ENCODE data around the gene RNPC3. TPM values are rescaled to one million over a fixed set of nuclear protein-coding genes. Genes with fewer than 3 reads are reported as not detected.

The RNPC3 gene
- total and polyA plus RNA-seq, 12 donors, result 5.8 to 41.3 (median 22.2) TPM

DNA sequence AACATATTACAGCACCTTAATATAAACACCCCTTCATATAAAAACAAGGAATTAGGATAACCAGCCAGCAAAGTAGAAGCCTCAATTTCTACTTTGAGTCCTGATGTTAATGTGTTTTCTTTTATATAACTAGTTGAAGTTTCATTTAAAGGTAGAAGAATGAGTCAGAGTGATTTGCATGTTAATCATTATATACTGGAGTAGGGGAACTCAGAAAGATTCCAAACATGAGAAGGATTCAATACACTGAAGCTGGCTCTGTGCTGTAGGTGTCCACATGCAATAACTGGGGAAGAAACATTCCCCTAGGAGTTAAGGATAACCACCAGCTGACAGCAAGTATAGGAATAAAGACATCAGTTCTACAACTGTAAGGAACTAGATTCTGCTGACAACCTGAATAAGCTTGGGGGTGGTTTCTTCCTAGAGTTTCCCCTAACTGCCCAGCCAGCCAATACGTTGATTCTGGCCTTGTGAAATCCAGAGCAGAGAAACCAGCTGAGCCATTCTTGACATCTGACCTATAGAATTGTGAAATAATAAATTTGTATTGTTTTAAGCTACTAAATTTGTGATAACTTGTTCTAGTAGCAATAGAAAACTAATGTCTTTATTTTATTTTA, 33.4 kb upstream of the RNPC3 start:
- Histone ChIP-seq H3K27me3 (no peaks in the 10 kb centered on the region), H3K4me3 (no peak overlapping the region), H3K27ac (no peak overlapping the region), H3K36me3 (replicated peaks in 1 of 2) (no peaks in the 10 kb centered on the region), H3K4me1 (replicated peaks in 1 of 2) (no peaks in the 10 kb centered on the region), H3K9me3 (replicated peaks in 1 of 3) (no peaks in the 10 kb centered on the region)
- DNase-seq, result no peak
- 80 to 83% (median 81%) methylated on average over 1 of the region's 1 CpG for WGBS, 4 donors
- TF ChIP-seq CTCF (IDR thresholded peaks at IDR 0.05), result no peak
- no peak for TF ChIP-seq POLR2A (IDR thresholded peaks at IDR 0.05)
- intact Hi-C loops (cut with DNase I), result no loop called here

- Histone ChIP-seq H3K27ac (no peak overlapping the region), H3K27me3 (no peaks in the 10 kb centered on the region), H3K4me3 (no peak overlapping the region), H3K36me3 (replicated peaks in 1 of 2) (no peaks in the 10 kb centered on the region), H3K9me3 (replicated peaks in 1 of 3) (no peaks in the 10 kb centered on the region), H3K4me1 (replicated peaks in 1 of 2) (no peaks in the 10 kb centered on the region)
- intact Hi-C loops (cut with DNase I), result no loop called here
- WGBS, 4 donors, result 82 to 92% (median 87%) methylated on average over 2 of the region's 2 CpGs
- no peak for DNase-seq
- TF ChIP-seq POLR2A (IDR thresholded peaks at IDR 0.05) (no peak), CTCF (IDR thresholded peaks at IDR 0.05) (no peak)
Measured at GRCh38 chr1:103496014-103496635, 29.4 kb upstream of the RNPC3 start.

GRCh38 chr1:103497404-103497803, 28.1 kb upstream of the RNPC3 start:
- Histone ChIP-seq H3K27ac (no peak overlapping the region), H3K4me1 (replicated peaks in 1 of 2) (no peaks in the 10 kb centered on the region), H3K27me3 (no peaks in the 10 kb centered on the region), H3K4me3 (no peak overlapping the region), H3K36me3 (replicated peaks in 1 of 2) (no peaks in the 10 kb centered on the region), H3K9me3 (replicated peaks in 1 of 3) (no peaks in the 10 kb centered on the region)
- intact Hi-C loops (cut with DNase I), result no loop called here
- TF ChIP-seq POLR2A (IDR thresholded peaks at IDR 0.05) (no peak), CTCF (IDR thresholded peaks at IDR 0.05) (no peak)
- no peak for DNase-seq

GRCh38 chr1:103509250-103509649, 16.2 kb upstream of the RNPC3 start:
- no peak for DNase-seq
- intact Hi-C loops (cut with DNase I), result no loop called here
- Histone ChIP-seq H3K4me3 (no peak overlapping the region), H3K4me1 (replicated peaks in 1 of 2) (no peaks in the 10 kb centered on the region), H3K27ac (no peak overlapping the region), H3K36me3 (replicated peaks in 1 of 2) (no peaks in the 10 kb centered on the region), H3K27me3 (no peaks in the 10 kb centered on the region), H3K9me3 (replicated peaks in 1 of 3) (no peaks in the 10 kb centered on the region)
- TF ChIP-seq POLR2A (IDR thresholded peaks at IDR 0.05), result no peak
- no peak for TF ChIP-seq CTCF (IDR thresholded peaks at IDR 0.05)
- WGBS, 4 donors, result 65 to 83% (median 76%) methylated on average over 1 of the region's 1 CpG

Measured in adrenal gland (tissue), 12 donors.